GM19043 (cell line): ENCODE results near the gene PHF14.
"Not testable (repeated sequence)": the region's sequence is repeated elsewhere in the genome, so short reads cannot be mapped to it uniquely, and the experiment has no call there.

Experiments used
- ATAC-seq: cut with Tn5 transposase; IDR thresholded peaks from one replicate; pipeline ENCODE4 v1.9.1; 2021; ENCODE audit warnings: low read depth; ENCODE audit not compliant: unreplicated experiment

Gene PHF14, protein sequence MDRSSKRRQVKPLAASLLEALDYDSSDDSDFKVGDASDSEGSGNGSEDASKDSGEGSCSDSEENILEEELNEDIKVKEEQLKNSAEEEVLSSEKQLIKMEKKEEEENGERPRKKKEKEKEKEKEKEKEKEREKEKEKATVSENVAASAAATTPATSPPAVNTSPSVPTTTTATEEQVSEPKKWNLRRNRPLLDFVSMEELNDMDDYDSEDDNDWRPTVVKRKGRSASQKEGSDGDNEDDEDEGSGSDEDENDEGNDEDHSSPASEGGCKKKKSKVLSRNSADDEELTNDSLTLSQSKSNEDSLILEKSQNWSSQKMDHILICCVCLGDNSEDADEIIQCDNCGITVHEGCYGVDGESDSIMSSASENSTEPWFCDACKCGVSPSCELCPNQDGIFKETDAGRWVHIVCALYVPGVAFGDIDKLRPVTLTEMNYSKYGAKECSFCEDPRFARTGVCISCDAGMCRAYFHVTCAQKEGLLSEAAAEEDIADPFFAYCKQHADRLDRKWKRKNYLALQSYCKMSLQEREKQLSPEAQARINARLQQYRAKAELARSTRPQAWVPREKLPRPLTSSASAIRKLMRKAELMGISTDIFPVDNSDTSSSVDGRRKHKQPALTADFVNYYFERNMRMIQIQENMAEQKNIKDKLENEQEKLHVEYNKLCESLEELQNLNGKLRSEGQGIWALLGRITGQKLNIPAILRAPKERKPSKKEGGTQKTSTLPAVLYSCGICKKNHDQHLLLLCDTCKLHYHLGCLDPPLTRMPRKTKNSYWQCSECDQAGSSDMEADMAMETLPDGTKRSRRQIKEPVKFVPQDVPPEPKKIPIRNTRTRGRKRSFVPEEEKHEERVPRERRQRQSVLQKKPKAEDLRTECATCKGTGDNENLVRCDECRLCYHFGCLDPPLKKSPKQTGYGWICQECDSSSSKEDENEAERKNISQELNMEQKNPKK

DNA sequence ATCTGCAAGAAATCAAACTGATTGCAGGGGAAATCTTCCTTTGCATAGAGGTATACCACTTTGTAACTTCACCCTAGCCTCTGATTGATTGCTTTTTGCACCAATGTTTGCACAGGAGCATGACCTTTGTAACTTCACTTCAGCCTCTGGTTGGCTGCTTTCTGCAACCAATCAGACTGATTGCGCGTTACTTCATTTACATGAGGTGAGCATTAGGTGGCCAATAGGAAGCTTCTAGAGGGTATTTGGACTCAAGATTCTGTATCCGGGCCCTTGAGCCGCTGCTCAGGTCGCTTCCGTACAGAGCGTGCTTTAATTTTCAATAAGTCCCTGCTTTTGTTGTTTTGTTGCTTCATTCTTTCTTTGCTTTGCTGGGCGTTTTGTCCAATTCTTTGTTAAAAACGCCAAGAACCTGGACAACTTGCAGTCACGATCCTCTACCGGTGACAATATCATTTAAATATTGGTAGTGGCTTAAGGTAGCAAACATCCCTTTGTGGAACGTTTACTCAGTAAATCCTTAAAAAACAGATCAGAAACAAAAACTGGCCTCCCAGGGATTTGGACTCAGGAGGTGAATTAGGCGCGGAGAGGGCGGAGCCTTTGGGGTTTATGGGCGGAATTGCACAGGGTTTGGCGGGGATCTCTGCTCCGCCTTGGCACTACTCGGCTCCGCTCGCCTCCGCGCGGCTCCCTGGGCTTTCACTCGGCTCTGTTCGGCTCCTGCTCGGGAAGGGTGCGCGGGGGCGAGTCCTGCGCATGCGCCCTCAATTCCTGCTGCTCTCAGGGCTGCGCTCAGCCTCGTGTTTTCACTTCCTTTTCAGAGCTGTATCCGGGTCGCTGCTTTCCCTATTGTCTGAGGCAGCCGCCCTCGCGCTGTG, at the start of gene PHF14:
TSS of gene PHF14 (plus strand) at position 812 of the 881 bp plus-strand sequence. CDS start 452 bp downstream, outside the sequence.
- peak; percentile 94 for ATAC-seq

DNA sequence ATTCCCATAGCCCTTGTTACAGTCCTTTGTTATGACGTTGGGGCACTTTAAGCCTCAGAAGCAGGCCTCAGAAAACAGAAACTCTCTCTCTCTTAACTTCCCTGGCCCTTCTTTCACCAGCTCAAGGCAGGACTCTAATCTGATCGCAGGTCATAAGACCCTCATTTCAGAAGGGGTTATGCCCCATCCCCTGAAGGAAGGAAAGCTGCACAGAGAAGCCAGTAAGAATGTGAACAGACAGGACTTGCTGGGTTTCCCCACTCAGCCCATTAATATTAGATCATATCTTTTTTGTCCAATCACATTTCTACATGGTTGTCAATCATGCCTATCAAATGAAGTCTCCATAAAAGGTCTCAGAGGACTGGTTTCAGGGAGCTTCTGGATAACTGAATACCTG, 49.3 kb upstream of the PHF14 start:
- no peak for ATAC-seq

DNA sequence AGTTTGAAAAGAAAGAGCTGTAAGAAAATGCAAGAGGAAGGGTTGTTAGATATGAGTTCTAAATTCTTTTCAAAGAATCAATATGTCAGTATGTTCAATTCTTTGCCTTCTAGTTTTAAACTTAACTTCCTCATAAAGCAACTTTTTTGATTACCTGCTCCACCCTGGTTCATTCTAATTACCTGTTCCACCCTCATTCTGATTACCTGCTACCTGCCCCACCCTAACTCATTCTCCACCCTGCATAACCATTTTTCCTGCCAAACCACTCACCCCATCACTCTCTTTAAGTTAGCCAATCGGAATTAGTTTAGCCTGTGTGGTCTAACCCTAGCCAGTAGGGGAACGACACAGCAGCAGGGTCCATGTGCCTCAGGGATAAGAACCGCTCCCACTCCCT, 45.5 kb upstream of the PHF14 start:
- ATAC-seq: not testable (repeated sequence)

DNA sequence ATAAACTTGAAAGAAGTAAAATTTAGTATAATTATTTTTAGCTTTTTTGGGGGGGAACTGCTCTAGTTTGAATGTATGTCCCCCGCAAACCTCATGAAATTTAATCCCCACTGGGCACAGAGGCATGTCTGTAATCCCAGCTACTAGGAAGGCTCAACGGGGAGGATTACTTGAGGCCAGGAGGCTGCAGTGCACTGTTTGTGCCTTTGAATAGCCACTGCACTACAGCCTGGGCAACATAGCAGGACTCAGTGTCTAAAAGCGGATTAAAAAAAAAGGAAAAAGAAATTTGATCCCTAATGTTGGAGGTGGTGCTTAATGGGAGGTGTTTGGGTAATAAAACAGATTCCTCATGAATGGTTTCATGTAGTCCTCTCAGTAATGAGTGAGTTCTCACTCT, 43.1 kb upstream of the PHF14 start:
- no peak for ATAC-seq

DNA sequence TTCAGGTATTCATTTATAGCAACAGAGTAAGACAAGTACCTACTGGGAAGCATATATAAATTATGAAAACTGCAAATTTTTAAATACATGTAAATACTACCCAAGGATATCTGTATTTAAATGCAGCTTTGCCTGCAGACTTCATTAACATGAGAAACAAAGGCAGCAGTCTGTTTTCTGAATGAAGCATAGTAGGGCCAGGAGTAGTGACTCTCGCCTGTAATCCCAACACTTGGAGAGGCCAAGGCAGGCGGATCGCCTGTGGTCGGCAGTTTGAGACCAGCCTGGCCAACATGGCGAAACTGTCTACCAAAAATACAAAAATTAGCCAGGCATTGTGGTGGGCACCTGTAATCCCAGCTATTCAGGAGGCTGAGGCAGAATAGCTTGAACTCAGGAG, 42.5 kb upstream of the PHF14 start:
- ATAC-seq: no peak

DNA sequence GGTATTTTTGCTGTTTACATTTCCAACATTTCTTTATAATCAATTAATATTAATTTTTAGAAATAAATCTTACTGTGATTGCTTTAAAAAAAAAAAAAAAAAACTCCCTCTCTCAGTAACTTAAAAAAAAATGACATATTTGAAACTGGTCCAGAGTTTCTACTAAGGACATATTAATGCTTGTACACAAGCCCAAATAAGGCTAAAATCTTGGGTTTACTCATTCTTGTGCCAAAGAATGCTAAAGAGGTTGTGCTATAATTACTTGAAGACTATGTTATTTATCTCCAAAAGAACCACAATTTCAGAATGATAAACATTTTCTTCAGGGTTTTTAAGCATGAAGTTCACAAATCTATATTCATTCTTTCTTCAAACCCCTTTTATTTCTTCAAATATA, 39.4 kb upstream of the PHF14 start:
- no peak for ATAC-seq

DNA sequence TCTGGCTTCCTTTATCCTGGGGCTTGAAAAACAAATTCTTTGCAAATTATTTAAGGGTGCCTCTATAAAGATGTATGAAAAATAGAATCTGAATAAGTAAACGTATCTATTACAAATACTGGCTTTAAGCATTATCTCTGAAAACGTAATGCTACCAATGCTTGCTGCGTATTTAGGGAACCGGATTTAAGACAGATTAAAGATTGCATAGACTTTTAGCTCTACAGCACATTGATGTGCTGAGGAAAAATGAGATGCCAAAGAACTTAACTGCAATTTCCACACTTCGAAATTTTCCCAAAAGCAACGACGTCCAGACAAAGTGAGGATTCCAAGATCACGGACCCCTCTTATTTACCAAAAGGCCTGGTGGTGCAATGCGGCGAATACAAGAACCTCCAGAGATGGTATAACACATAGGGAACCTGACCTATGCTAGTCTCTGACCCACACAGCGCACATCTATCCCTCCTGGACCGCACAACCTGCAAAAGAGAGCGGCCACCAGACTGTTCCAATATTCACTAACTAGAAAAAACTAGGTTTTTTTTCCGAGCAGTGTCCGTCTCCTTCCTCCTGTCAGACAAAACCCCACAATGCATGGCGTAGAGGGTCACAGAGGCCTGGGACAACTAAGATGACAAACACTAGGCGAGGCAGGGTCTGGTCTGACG, 34.3 kb upstream of the PHF14 start:
- peak; percentile 16 for ATAC-seq

DNA sequence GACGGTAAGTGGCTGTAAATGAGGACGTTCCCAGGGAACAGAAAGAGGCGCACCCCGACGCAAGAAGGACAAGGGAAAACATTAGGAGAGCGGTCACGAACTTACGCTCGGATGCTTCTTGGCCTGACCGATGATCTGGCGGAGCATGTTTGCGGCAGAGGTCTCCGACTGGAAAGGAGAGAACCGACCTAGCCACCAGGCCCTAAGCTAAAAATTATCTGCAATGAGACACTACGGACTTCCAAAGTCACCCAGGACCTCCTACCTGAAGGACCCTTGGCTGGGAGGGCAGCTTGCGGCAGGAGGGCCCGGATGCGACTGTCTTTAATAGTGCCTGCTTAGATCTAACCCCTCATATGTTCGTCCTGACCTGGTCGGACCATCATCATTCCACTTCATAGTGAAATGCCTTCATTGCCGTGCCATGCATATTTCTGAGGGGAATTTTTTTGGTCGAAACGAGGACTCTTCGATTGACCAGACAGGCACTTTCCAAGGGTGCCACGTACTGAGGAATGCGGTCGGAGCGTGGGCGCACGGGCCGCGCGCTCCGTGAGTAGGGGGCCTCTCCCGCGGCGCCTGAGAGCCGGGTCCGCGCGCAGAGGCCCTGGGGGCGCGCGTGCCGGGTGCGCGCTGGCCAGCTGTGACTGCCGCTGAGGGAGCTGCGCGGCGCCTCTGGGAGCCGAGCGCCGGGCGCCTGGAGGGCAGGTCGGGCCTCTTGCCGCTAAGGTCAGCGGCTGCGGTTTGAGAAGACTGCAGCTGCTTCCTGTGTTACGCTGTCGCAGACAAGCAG, 33.6 kb upstream of the PHF14 start:
- ATAC-seq: peak; percentile 89

DNA sequence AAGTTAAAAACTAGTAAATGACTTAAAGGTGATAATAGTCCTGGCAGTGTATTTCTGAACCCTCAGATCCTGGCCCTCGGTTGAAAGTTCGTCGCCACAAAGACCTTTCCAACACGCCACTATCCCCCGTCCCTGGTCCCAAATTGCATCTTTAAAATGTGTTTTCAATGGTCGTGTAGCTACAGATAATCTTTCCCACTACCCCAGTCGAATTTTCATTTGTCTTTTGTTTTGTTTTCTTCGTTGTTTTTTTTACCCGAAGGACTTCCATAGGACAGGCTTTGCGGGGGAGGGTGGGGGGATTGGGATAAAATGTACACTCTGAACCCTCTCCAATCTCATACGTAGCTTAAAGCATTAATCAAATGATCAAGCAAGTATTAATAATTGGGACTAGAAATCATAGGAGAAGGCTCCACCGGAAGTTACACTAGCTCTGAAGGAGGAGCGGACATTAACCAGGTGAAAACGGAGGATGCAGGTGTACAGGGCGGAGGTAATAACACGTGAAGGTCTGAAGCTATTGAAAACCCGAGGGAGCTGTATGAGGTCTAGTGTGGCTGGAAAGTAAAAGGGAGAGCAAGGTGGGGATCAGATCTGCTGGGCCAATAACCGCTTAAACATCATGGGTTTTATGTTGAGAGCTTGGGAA, 32.8 kb upstream of the PHF14 start:
- no peak for ATAC-seq

DNA sequence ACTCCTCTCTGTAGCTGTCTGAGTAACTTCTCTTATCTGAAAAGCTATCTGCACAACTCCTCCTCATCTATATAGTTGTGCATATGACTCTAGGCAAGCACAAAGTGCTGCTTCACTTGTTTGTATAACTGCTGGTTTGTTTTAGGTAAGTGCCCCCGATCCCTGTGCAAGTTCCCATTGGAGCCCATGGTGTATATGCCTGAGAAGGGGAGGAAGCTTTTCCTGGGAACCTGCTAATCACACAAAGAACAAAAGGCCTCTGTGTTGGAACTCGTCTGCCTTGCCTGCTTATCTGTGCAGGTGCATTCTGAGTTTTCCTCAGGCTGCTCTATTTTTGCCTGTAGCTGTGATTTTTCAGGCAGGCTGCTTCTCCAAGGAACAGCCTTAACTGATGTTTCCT, 23.2 kb upstream of the PHF14 start:
- no peak for ATAC-seq

DNA sequence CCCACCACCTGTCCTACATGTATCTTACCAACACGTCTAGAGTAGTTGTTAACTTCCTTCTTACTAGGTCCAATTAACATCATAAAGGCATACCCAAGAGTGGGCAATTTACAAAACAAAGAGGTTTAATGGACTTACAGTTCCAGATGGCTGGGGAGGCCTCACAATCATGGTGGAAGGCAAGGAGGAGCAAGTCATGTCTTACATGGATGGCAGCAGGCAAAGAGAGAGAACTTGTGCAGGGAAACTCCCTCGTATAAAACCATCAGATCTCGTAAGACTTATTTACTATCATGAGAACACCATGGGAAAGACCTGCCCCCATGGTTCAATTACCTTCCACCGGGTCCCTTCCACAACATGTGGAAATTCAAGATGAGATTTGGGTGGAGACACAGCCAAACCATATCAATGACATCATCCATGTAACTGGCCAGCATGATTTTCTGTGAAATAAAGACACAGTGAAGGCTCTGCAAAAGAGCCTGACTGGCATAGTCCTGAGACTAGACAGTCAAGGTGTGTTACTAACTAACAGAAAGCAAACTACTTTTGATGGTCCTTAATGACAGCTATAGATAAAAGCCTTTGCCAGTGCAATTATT, 22.6 kb upstream of the PHF14 start:
- ATAC-seq: not testable (repeated sequence)

DNA sequence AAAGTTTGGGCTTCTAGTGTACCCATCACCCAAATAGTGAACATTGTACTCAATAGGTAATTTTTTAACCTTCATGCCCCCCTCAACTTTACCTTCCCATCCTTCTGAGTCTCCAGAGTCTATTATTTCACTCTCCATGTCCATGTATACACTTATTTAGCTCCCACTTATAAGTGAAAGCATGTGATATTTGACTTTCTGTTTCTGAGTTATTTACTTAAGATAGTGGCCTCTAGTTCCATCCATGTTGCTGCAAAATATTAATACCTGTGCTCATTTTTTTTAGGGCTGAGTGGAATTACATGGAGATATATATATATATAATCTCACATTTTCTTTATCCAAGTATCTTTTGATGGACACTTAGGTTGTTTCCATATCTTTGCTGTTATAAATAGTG, 21.1 kb upstream of the PHF14 start:
- ATAC-seq: no peak

DNA sequence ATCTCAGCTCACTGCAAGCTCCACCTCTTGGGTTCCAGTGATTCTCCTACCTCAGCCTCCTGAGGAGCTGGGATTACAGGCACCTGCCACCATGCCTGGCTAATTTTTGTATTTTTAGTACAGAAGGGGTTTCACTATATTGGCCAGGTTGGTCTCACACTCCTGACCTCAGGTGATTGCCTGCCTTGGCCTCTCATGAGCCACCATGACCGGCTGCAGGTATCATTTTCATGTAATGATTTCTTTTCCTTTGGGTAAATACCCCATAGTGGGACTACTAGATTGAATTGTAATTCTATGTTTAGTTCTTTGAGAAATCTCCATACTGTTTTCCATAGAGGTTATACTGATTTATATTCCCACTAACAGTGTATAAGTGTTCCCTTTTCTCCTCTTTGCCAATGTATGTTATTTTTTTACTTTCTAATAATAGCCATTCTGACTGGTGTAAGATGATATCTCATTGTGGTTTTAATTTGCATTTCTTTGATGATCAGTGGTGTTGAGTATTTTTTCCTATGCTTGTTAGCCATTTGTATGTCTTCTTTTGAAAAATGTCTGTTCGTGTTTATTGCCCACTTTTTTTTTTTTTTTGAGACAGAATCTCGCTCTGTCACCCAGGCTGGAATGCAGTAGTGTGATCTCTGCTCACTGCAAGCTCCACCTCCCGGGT, 20.5 kb upstream of the PHF14 start:
- not testable (repeated sequence) for ATAC-seq

DNA sequence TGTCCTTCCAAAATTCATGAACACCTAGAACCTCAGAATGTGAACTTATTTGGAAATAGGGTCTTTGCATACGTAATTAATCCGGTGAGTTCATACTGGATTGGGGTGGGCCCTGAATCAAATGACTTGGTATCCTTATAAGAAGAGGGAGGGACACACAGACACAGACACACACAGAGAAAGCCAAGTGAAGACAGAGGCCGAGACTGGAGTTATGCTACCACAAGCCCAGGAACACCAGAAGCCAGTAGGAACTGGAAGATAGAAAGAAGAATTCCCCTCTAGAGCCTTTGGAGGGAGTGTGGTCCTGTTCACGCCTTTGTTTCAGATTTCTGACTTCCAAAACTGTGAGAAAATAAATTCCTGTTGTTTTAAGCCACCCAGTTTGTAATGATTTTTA, 17.1 kb upstream of the PHF14 start:
- ATAC-seq: no peak

DNA sequence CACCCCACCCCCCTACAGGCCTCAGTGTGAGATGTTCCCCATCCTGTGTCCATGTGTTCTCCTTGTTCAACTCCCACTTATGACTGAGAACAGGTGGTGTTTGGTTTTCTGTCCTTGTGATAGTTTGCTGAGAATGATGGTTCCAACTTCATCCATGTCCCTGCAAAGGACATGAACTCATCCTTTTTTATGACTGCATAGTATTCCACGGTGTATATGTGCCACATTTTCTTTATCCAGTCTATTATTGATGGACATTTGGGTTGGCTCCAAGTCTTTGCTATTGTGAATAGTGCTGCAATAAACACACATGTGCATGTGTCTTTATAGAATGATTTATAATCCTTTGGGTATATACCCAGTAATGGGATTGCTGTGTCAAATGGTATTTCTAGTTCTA, 13.4 kb upstream of the PHF14 start:
- ATAC-seq: not testable (repeated sequence)

DNA sequence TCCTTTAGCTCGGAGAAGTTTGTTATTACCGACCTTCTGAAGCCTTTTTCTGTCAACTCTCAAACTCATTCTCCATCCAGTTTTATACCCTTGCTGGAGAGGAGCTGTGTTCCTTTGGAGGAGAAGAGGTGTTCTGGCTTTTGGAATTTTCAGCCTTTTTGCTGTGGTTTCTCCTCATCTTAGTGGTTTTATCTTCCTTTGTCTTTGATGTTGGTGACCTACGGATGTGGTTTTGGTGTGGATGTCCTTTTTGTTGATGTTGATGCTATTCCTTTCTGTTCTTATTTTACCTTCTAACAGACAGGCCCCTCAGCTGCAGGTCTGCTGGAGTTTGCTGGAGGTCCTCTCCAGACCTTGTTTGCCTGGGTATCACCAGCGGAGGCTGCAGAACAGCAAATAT, 8.7 kb upstream of the PHF14 start:
- not testable (repeated sequence) for ATAC-seq

DNA sequence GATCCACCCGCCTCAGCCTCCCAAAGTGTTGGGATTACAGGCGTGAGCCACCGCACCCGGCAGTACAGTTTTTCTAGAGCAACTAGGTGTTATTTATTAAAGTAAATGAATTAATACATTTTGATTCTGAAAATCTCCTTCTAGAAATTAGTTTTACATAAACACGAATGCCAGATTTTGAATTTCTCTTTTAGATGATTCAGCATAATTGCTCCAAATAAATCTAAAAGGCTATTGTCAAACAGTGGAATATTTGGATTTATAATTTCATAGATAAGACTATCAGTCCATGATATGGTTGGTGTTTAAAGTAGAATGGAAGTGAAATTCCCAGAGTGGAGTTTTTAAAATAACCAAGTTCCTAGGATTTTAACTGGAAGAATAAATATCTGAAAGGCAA, 1.5 kb upstream of the PHF14 start:
- ATAC-seq: no peak
